Keratinocyte (primary cell): Measurements from ENCODE around the gene PCP2. TPM values are rescaled to one million over a fixed set of nuclear protein-coding genes. Genes with fewer than 3 reads are reported as not detected.
A peak's percentile ranks its signal among the peaks of the same experiment; 100 is the strongest.

ENCODE experiments used
- DNase-seq: peaks from one replicate; pipeline ENCODE4 v3.0.0-alpha.2; 2011; ENCODE audit warnings: low read depth, missing footprints, low spot score
- FAIRE-seq: peaks from 2 replicates; lab custom pipeline; 2011; peaks lifted over from hg19 to GRCh38; lab: Jason Lieb, UNC
- H2AFZ ChIP-seq: 2 replicates; pipeline ENCODE4 v1.6.0; 2012; ENCODE audit warnings: low read length, control low read depth, inconsistent platforms; ENCODE audit not compliant: control insufficient read depth
- H3K27ac ChIP-seq: 2 replicates; pipeline ENCODE4 v1.5.1; 2011; ENCODE audit warnings: low read length; ENCODE audit not compliant: control insufficient read depth, insufficient read depth
- H3K27me3 ChIP-seq: 3 replicates; pipeline ENCODE4 v1.6.0; 2011; ENCODE audit warnings: low read length; ENCODE audit not compliant: control insufficient read depth, insufficient read depth; ENCODE audit errors: extremely low read depth
- H3K36me3 ChIP-seq, 2 experiments: 2 replicates in 1 of 2; 3 replicates in 1 of 2; pipeline ENCODE4 v1.5.1; 2011; ENCODE audit warnings: low read length in 2 of 2, mild to moderate bottlenecking in 1 of 2; ENCODE audit not compliant: control insufficient read depth in 2 of 2, insufficient read depth in 2 of 2; ENCODE audit errors: extremely low read depth in 1 of 2
- H3K4me1 ChIP-seq: 3 replicates; pipeline ENCODE4 v1.5.1; 2011; ENCODE audit warnings: low read length; ENCODE audit not compliant: control insufficient read depth, insufficient read depth; ENCODE audit errors: extremely low read depth
- H3K4me2 ChIP-seq: 3 replicates; pipeline ENCODE4 v1.6.0; 2011; ENCODE audit warnings: low read depth, low read length; ENCODE audit not compliant: control insufficient read depth, insufficient read depth; ENCODE audit errors: extremely low read depth
- H3K4me3 ChIP-seq, 3 experiments: fragments of 200-600 bp in 1 of 3; sonication (generic) in 1 of 3; 2 replicates in 2 of 3; 3 replicates in 1 of 3; pipeline ENCODE4 v1.5.1; 2011 to 2016; ENCODE audit warnings: low read length in 3 of 3, mild to moderate bottlenecking in 3 of 3, control low read depth in 2 of 3, inconsistent platforms in 1 of 3, low read depth in 1 of 3, mixed read lengths in 1 of 3, mixed run types in 1 of 3, moderate library complexity in 1 of 3; ENCODE audit not compliant: control insufficient read depth in 2 of 3, insufficient read depth in 2 of 3; ENCODE audit errors: extremely low read depth in 1 of 3
- H3K79me2 ChIP-seq: 2 replicates; pipeline ENCODE4 v1.6.0; 2012; ENCODE audit warnings: low read length; ENCODE audit not compliant: control insufficient read depth, insufficient read depth
- H3K9ac ChIP-seq: 3 replicates; pipeline ENCODE4 v1.6.0; 2011; ENCODE audit warnings: low read length; ENCODE audit not compliant: control insufficient read depth, insufficient read depth; ENCODE audit errors: extremely low read depth
- H3K9me1 ChIP-seq: 3 replicates; pipeline ENCODE4 v1.6.0; 2011; ENCODE audit warnings: low read length; ENCODE audit not compliant: control insufficient read depth, insufficient read depth; ENCODE audit errors: extremely low read depth
- H3K9me3 ChIP-seq: 2 replicates; pipeline ENCODE4 v1.5.1; 2012; ENCODE audit warnings: low read depth, low read length; ENCODE audit not compliant: control insufficient read depth
- H4K20me1 ChIP-seq: 3 replicates; pipeline ENCODE4 v1.6.0; 2011; ENCODE audit warnings: low read length; ENCODE audit not compliant: control insufficient read depth, insufficient read depth; ENCODE audit errors: extremely low read depth
- EZH2 ChIP-seq: IDR thresholded peaks from one replicate; pipeline ENCODE4 v1.6.1; 2012; ENCODE audit warnings: inconsistent platforms, mild to moderate bottlenecking, low read length, moderate library complexity
- dilution Hi-C: fragments of 300-500 bp; cut with MboI; formaldehyde crosslinking; loops from one replicate; pipeline ENCODE4 v1.7.0; 2020; ENCODE audit warnings: low sequenced_read_pairs; ENCODE audit not compliant: extremely low pct_ligation_motif_present
- polyA plus RNA-seq, 5 experiments: library from polyadenylated mRNA; depleted of rRNA in 3 of 5; stranded (reverse) in 3 of 5; stranded (forward) in 1 of 5; unstranded in 1 of 5; fragments of >200 nt; gene quantifications; 1 replicate in 1 of 5; 2 replicates in 3 of 5; 3 replicates in 1 of 5; pipeline versions ENCODE4 v1.2.1 to v1.2.3, GENCODE V29; 2011 to 2012; ENCODE audit warnings: missing spikeins in 2 of 5, low read depth in 1 of 5, low replicate concordance in 1 of 5
- TF ChIP-seq, protein P1 (sequence below), 3 experiments: IDR thresholded peaks in 1 of 3; conservative IDR thresholded peaks in 1 of 3; optimal IDR thresholded peaks in 1 of 3; 2 replicates in 2 of 3; 3 replicates in 1 of 3; pipeline versions ENCODE3 to v1.5.1; 2011; ENCODE audit warnings: low read length in 3 of 3, mild to moderate bottlenecking in 3 of 3, moderate library complexity in 2 of 3, control low read depth in 1 of 3, inconsistent platforms in 1 of 3; ENCODE audit not compliant: insufficient read depth in 2 of 3; ENCODE audit errors: extremely low read depth in 1 of 3

PCP2 gene
- polyA plus RNA-seq, 1 donor (not counting 4 experiments of a cell fraction or from before 2014, with no cell fraction given): not detected

DNA sequence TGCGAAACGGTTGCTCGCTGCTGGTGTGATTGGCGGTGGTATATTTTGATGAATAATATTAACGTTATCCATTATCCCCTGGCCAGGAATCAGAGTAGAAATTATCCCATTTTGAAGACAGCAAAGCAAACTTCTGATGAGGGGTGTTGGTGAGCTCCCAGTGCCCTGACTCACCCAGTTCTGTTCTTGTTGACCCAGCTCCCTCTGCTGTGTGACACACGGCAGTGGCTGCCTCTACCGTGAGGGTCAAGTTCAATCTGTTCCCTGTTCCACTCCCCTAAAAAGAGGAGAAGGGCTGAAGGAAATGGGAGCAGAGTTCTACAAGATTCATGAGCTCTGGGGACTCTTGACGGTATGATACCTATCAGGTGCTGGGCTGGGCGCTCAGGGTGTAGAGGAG lies 35.8 kb downstream of the PCP2 start:
- Histone ChIP-seq H3K36me3 (peaks cover 0 to 2% of the 10 kb centered on the region in 2 experiments), H4K20me1 (peaks cover 8% of the 10 kb centered on the region), H3K9ac (no peak overlapping the region), H3K79me2 (peaks cover 2% of the 10 kb centered on the region), H3K9me1 (peaks cover 4% of the 10 kb centered on the region), H3K27ac (no peak overlapping the region), H3K4me3 (no peak overlapping the region), H2AFZ (no peak overlapping the region), H3K9me3 (no peaks in the 10 kb centered on the region), H3K27me3 (no peaks in the 10 kb centered on the region), H3K4me1 (peaks cover 14% of the 10 kb centered on the region), H3K4me2 (no peak overlapping the region)
- FAIRE-seq: no peak
- DNase-seq: no peak
- no peak for TF ChIP-seq EZH2
- TF ChIP-seq, protein P1, sequence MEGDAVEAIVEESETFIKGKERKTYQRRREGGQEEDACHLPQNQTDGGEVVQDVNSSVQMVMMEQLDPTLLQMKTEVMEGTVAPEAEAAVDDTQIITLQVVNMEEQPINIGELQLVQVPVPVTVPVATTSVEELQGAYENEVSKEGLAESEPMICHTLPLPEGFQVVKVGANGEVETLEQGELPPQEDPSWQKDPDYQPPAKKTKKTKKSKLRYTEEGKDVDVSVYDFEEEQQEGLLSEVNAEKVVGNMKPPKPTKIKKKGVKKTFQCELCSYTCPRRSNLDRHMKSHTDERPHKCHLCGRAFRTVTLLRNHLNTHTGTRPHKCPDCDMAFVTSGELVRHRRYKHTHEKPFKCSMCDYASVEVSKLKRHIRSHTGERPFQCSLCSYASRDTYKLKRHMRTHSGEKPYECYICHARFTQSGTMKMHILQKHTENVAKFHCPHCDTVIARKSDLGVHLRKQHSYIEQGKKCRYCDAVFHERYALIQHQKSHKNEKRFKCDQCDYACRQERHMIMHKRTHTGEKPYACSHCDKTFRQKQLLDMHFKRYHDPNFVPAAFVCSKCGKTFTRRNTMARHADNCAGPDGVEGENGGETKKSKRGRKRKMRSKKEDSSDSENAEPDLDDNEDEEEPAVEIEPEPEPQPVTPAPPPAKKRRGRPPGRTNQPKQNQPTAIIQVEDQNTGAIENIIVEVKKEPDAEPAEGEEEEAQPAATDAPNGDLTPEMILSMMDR (optimal IDR thresholded peaks at IDR 0.05 in 1 of 3, IDR thresholded peaks at IDR 0.05 in 1 of 3, conservative IDR thresholded peaks at IDR 0.05 in 1 of 3; ENCODE audit: extremely low read depth in 1 of 3, insufficient read depth in 2 of 3, low read length in 3 of 3): peak in 1 of 3 experiments; percentile 34
- dilution Hi-C loops: no loop called here

DNA sequence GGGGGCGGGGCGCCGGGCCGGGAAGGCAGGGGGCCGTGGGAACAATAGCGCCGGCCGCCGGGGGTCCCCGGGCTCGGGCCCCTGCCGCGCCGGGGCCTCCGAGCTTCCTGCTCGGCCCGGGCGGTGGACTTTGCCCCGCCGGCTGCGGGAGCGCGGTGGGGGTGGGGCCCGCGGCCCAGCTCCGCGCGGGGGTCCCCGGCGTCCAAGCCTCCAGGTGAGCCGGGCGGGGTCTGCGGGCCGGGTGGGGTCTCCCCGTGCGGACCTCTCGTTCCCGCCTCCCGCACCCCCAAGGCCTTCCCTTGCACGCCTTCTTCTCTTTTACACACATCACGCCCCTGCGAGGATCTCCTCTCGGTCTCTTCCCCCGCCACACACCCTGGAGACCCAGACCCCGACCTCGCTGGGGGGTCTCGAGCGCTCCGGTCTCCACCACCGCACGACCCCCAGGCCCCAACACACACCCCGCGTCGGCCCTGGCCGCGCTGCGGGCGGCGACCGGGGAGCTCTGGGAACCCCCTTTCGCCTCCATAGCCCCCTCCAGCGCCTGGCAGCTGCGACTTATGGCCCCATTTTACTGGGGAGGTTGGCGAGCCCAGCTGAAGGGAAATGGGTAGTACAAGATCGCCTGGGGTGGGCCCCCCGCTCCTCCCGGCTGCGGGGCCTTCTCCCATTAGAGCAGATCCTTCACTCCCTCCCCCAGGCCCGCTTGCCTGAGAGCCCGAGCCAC lies 37.1 kb downstream of the PCP2 start:
- FAIRE-seq (no peak), DNase-seq (no peak)
- H3K9me3 ChIP-seq: no peaks in the 10 kb centered on the region
- peaks cover 8% of the 10 kb centered on the region for H4K20me1 ChIP-seq
- peaks cover 2% of the 10 kb centered on the region for H3K79me2 ChIP-seq
- H3K4me2 ChIP-seq: peak overlapping the region; percentile 81
- peak overlapping the region; percentile 49 to 70 (median 62) for H3K4me3 ChIP-seq
- peaks cover 4% of the 10 kb centered on the region for H3K9me1 ChIP-seq
- no peak for TF ChIP-seq EZH2
- TF ChIP-seq, protein P1 (optimal IDR thresholded peaks at IDR 0.05 in 1 of 3, IDR thresholded peaks at IDR 0.05 in 1 of 3, conservative IDR thresholded peaks at IDR 0.05 in 1 of 3; ENCODE audit: extremely low read depth in 1 of 3, insufficient read depth in 2 of 3, low read length in 3 of 3): peak in 1 of 3 experiments; percentile 23
- H3K4me1 ChIP-seq: peaks cover 11% of the 10 kb centered on the region
- dilution Hi-C loops: no loop called here
- no peaks in the 10 kb centered on the region for H3K27me3 ChIP-seq
- H3K36me3 ChIP-seq: peaks cover 0 to 2% of the 10 kb centered on the region in 2 experiments
- no peak overlapping the region for H2AFZ ChIP-seq
- H3K9ac ChIP-seq: peak overlapping the region; percentile 73
- no peak overlapping the region for H3K27ac ChIP-seq
